Endothelial cell of umbilical vein (primary cell): ENCODE results near the gene ARHGAP22. TPM values are rescaled to one million over a fixed set of nuclear protein-coding genes. Genes with fewer than 3 reads are reported as not detected.

Experiments used
- BruUV-seq: library from RNA; stranded (reverse); fragments of 400-500 nt; replicated peaks from 2 replicates; lab custom pipeline; 2021; lab: Mats Ljungman, UMichigan
- CTCF ChIA-PET: fragments of 300-600, 350-600 bp; sonication (Branson Sonifier 250); formaldehyde crosslinking; loops from one replicate; lab custom pipeline; 2021; ENCODE audit warnings: antibody characterized with exemption, inconsistent platforms; lab: Charles Lee
- POLR2A ChIA-PET: fragments of 300-600, 350-600 bp; sonication (Branson Sonifier 250); formaldehyde crosslinking; loops from one replicate; lab custom pipeline; 2021; ENCODE audit warnings: antibody characterized with exemption, inconsistent platforms; lab: Charles Lee
- DNase-seq: peaks from one replicate; pipeline ENCODE4 v3.0.0-alpha.2; 2011; ENCODE audit warnings: low read depth, low spot score
- FAIRE-seq: peaks from 2 replicates; lab custom pipeline; 2011; peaks lifted over from hg19 to GRCh38; lab: Jason Lieb, UNC
- H2AFZ ChIP-seq: 2 replicates; pipeline ENCODE4 v1.6.0; 2012; ENCODE audit warnings: low read depth, low read length, control low read depth, inconsistent platforms
- H3K27ac ChIP-seq: 2 replicates; pipeline ENCODE4 v1.5.1; 2011; ENCODE audit warnings: low read depth, mild to moderate bottlenecking, control low read depth, low read length, moderate library complexity; ENCODE audit not compliant: insufficient read depth
- H3K27me3 ChIP-seq, 2 experiments: 2 replicates each; pipeline versions ENCODE4 v1.6.0 to v1.6.1; 2011; ENCODE audit warnings: low read length in 2 of 2, mixed read lengths in 1 of 2; ENCODE audit not compliant: control insufficient read depth in 2 of 2, insufficient read depth in 2 of 2
- H3K36me3 ChIP-seq, 2 experiments: 2 replicates in 1 of 2; 3 replicates in 1 of 2; pipeline ENCODE4 v1.5.1; 2011; ENCODE audit warnings: low read length in 2 of 2, mild to moderate bottlenecking in 1 of 2, moderate library complexity in 1 of 2; ENCODE audit not compliant: control insufficient read depth in 2 of 2, insufficient read depth in 2 of 2; ENCODE audit errors: extremely low read depth in 1 of 2
- H3K4me1 ChIP-seq: 3 replicates; pipeline ENCODE4 v1.5.1; 2011; ENCODE audit warnings: mild to moderate bottlenecking, low read length; ENCODE audit not compliant: control insufficient read depth, insufficient read depth; ENCODE audit errors: extremely low read depth
- H3K4me2 ChIP-seq: 2 replicates; pipeline ENCODE4 v1.6.1; 2011; ENCODE audit warnings: low read length, control low read depth, mixed read lengths; ENCODE audit not compliant: insufficient read depth
- H3K4me3 ChIP-seq, 3 experiments: fragments of 200-600 bp in 1 of 3; sonication (generic), shearing (Covaris generic) in 1 of 3; replicated peaks in 1 of 3; 2 replicates each; pipeline ENCODE4 v1.5.1; 2011 to 2016; ENCODE audit warnings: control low read depth in 3 of 3, low read length in 3 of 3, mild to moderate bottlenecking in 2 of 3, inconsistent platforms in 1 of 3, low read depth in 1 of 3, moderate library complexity in 1 of 3; ENCODE audit not compliant: insufficient read depth in 1 of 3
- H3K79me2 ChIP-seq: 2 replicates; pipeline ENCODE4 v1.6.0; 2012; ENCODE audit warnings: low read length, inconsistent platforms; ENCODE audit not compliant: control insufficient read depth, insufficient read depth
- H3K9ac ChIP-seq: replicated peaks from 2 replicates; pipeline ENCODE3; 2011; ENCODE audit warnings: low read length, control low read depth; ENCODE audit not compliant: insufficient read depth; ENCODE audit errors: extremely low read depth
- H3K9me1 ChIP-seq: replicated peaks from 3 replicates; pipeline ENCODE4 v1.6.0; 2011; ENCODE audit warnings: mild to moderate bottlenecking, low read length; ENCODE audit not compliant: control insufficient read depth, insufficient read depth; ENCODE audit errors: extremely low read depth
- H3K9me3 ChIP-seq: replicated peaks from 2 replicates; pipeline ENCODE4 v1.5.1; 2012; ENCODE audit warnings: low read length, inconsistent platforms; ENCODE audit not compliant: control insufficient read depth, insufficient read depth
- H4K20me1 ChIP-seq: replicated peaks from 2 replicates; pipeline ENCODE3; 2011; ENCODE audit warnings: mild to moderate bottlenecking, low read length; ENCODE audit not compliant: control insufficient read depth, insufficient read depth; ENCODE audit errors: extremely low read depth
- CTCF ChIP-seq, 2 donors: IDR thresholded peaks; 1 replicate in 1 of 2; 2 replicates in 1 of 2; pipeline ENCODE4 v1.5.1; 2011; ENCODE audit warnings: low read length in 2 of 2, mild to moderate bottlenecking in 2 of 2, moderate library complexity in 2 of 2, control low read depth in 1 of 2, inconsistent platforms in 1 of 2, low read depth in 1 of 2; ENCODE audit not compliant: insufficient read depth in 1 of 2; ENCODE audit errors: extremely low read depth in 1 of 2
- EZH2 ChIP-seq: IDR thresholded peaks from 2 replicates; pipeline ENCODE4 v1.6.1; 2012; ENCODE audit warnings: borderline replicate concordance, low read depth, mild to moderate bottlenecking, moderate library complexity, low read length, inconsistent platforms; ENCODE audit not compliant: severe bottlenecking
- FOS ChIP-seq: IDR thresholded peaks from 2 replicates; pipeline ENCODE4 v1.6.1; 2011; ENCODE audit warnings: mild to moderate bottlenecking, low read length, moderate library complexity, borderline replicate concordance; ENCODE audit not compliant: insufficient read depth
- GATA2 ChIP-seq: IDR thresholded peaks from 2 replicates; pipeline ENCODE4 v1.7.0; 2011; ENCODE audit warnings: low read depth, mild to moderate bottlenecking, moderate library complexity, mixed read lengths, low read length; ENCODE audit not compliant: insufficient read length, insufficient read depth
- JUN ChIP-seq: IDR thresholded peaks from 2 replicates; pipeline ENCODE4 v1.6.1; 2011; ENCODE audit warnings: borderline replicate concordance, low read depth; ENCODE audit not compliant: insufficient read length, insufficient read depth
- MYC ChIP-seq: IDR thresholded peaks from one replicate; pipeline ENCODE4 v1.6.1; 2011; ENCODE audit warnings: mild to moderate bottlenecking, low read depth, low read length
- POLR2A ChIP-seq: IDR thresholded peaks from 2 replicates; pipeline ENCODE4 v1.6.1; 2012; ENCODE audit warnings: low read depth, mild to moderate bottlenecking, control low read depth, low read length
- POLR2AphosphoS5 ChIP-seq: IDR thresholded peaks from 2 replicates; pipeline ENCODE4 v1.6.1; 2012; ENCODE audit warnings: low read depth, mild to moderate bottlenecking, control low read depth, low read length, moderate library complexity; ENCODE audit not compliant: insufficient read depth
- dilution Hi-C: fragments of 300-500 bp; cut with MboI; formaldehyde crosslinking; loops from one replicate; pipeline ENCODE4 v1.15.0; 2019; ENCODE audit warnings: low sequenced_read_pairs; ENCODE audit not compliant: extremely low pct_ligation_motif_present
- intact Hi-C: fragments of 100-400 bp; cut with micrococcal nuclease; formaldehyde crosslinking; loops from one replicate; pipeline ENCODE4 v1.10.0; 2022
- polyA plus RNA-seq, 4 experiments: library from polyadenylated mRNA; depleted of rRNA in 3 of 4; stranded (reverse) in 3 of 4; unstranded in 1 of 4; fragments of >200 nt; gene quantifications; 2 replicates each; pipeline versions ENCODE4 v1.2.1 to v1.2.3, GENCODE V29; 2011 to 2012; ENCODE audit warnings: missing spikeins in 1 of 4
- total RNA-seq: library from RNA; stranded (reverse); gene quantifications from 2 replicates; pipeline ENCODE4 v1.2.3, GENCODE V29; 2021
- TF ChIP-seq, protein P1 (sequence below): IDR thresholded peaks from 2 replicates; pipeline ENCODE4 v1.6.1; 2011; ENCODE audit not compliant: insufficient read depth, insufficient read length

Gene ARHGAP22
- total and polyA plus RNA-seq, 2 donors (not counting 3 experiments of a cell fraction or from before 2014, with no cell fraction given) = 8.6 to 50.3 TPM

GRCh38 chr10:48543182-48543844 is 61.6 kb downstream of the ARHGAP22 start:
- Histone ChIP-seq H3K9me3 (no peaks in the 10 kb centered on the region), H2AFZ (no peak overlapping the region), H3K27me3 (no peaks in the 10 kb centered on the region), H3K27ac (no peak overlapping the region), H3K4me1 (no peaks in the 10 kb centered on the region), H3K9me1 (no peaks in the 10 kb centered on the region), H3K36me3 (peaks cover 4 to 6% of the 10 kb centered on the region in 2 experiments), H3K4me2 (no peak overlapping the region), H3K4me3 (no peak overlapping the region), H3K9ac (no peak overlapping the region), H4K20me1 (no peaks in the 10 kb centered on the region), H3K79me2 (peaks cover 18% of the 10 kb centered on the region)
- TF ChIP-seq GATA2 (no peak), JUN (no peak), EZH2 (no peak)
- dilution Hi-C loops (no loop called here), intact Hi-C loops (no loop called here)
- ChIA-PET POLR2A (interaction anchor here (0.6 kb wide), 1 partner anchor 111 kb away, joined by 3 read pairs; no protein-coding TSS in a partner anchor), CTCF (interaction anchor here (1.1 to 1.6 kb wide), 5 partner anchors 10 to 180 kb away, joined by 3 to 5 read pairs (median 3); no protein-coding TSS in a partner anchor)
- no peak for DNase-seq
- BruUV-seq = no TSS peak
- no peak for FAIRE-seq

DNA sequence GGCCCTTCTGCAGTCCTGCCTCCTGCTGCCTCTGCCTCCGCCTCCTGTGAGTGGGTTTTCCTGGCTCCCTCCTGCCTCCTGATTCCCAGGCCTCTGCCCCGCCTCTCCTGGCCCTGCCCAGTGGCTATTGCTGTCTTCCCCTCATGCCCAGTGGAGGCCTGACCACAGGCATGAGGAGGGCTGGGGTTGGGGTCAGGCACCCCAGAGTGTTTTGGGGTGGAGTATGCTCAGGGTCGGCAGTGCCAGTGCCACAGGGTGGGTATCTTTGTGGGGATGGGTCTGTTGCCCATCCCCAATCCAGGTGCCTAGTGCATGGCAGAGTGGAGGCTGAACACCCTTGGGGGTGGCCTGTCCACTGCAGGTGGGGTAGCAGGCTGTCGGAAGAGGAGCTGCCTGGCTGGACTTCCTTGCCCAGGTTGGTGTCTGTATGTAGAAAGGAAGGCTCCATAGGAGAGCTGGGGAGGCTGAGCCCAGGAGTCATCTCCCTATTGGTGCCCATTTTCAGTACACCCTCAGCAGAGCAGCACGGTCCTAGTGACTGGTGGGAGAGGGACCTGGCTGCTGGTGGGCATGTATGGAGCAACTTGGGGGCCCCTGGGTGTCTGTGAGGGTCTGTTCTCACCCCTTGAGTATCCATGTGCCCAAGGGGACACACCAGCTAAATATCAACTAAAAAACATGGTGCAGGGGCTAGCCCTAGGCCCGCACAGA is 62.2 kb downstream of the ARHGAP22 start:
- no peak overlapping the region for H3K9ac ChIP-seq
- ChIA-PET CTCF (interaction anchor here (0.6 to 1.3 kb wide), 4 partner anchors 10 to 179 kb away, joined by 3 read pairs; no protein-coding TSS in a partner anchor), POLR2A (interaction anchor here (0.6 kb wide), 1 partner anchor 112 kb away, joined by 3 read pairs; no protein-coding TSS in a partner anchor)
- H3K4me2 ChIP-seq = no peak overlapping the region
- H3K27me3 ChIP-seq = no peaks in the 10 kb centered on the region
- no peaks in the 10 kb centered on the region for H4K20me1 ChIP-seq
- no TSS peak for BruUV-seq
- H3K27ac ChIP-seq = no peak overlapping the region
- H3K9me3 ChIP-seq = no peaks in the 10 kb centered on the region
- no peak for DNase-seq
- H3K36me3 ChIP-seq = peaks cover 2 to 4% of the 10 kb centered on the region in 2 experiments
- H3K4me3 ChIP-seq = no peak overlapping the region
- FAIRE-seq = no peak
- H3K79me2 ChIP-seq = peaks cover 15% of the 10 kb centered on the region
- no peaks in the 10 kb centered on the region for H3K9me1 ChIP-seq
- no peak for TF ChIP-seq POLR2A
- TF ChIP-seq CTCF (IDR thresholded peaks at IDR 0.05; ENCODE audit: extremely low read depth in 1 of 2, insufficient read depth in 1 of 2, low read depth in 1 of 2, low read length in 2 of 2) = no peak
- TF ChIP-seq POLR2AphosphoS5 = no peak
- no peak for TF ChIP-seq FOS
- TF ChIP-seq MYC = no peak
- TF ChIP-seq GATA2 = no peak
- no peak for TF ChIP-seq EZH2
- TF ChIP-seq, protein P1, sequence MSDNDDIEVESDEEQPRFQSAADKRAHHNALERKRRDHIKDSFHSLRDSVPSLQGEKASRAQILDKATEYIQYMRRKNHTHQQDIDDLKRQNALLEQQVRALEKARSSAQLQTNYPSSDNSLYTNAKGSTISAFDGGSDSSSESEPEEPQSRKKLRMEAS = no peak
- no peak for TF ChIP-seq JUN
- no peak overlapping the region for H2AFZ ChIP-seq
- intact Hi-C loops (no loop called here), dilution Hi-C loops (no loop called here)
- H3K4me1 ChIP-seq = no peaks in the 10 kb centered on the region
